Esophagus (tissue), 2 donors: ENCODE results near the gene PDE9A. TPM values are rescaled to one million over a fixed set of nuclear protein-coding genes. Genes with fewer than 3 reads are reported as not detected.
"Not testable (repeated sequence)": the region's sequence is repeated elsewhere in the genome, so short reads cannot be mapped to it uniquely, and the experiment has no call there.

Experiments used
- H3K27ac ChIP-seq, 2 donors: one replicate each; pipeline ENCODE4 v1.5.1; 2013; ENCODE audit warnings: low read depth in 2 of 2, mild to moderate bottlenecking in 2 of 2, inconsistent platforms in 1 of 2, low read length in 1 of 2, moderate library complexity in 1 of 2
- H3K27me3 ChIP-seq, 2 donors: one replicate each; pipeline ENCODE4 v1.6.1; 2013; ENCODE audit warnings: low read length in 2 of 2, control low read depth in 1 of 2, mild to moderate bottlenecking in 1 of 2; ENCODE audit not compliant: insufficient read depth in 2 of 2, control insufficient read depth in 1 of 2
- H3K36me3 ChIP-seq, 2 donors: one replicate each; pipeline ENCODE4 v1.6.1; 2013; ENCODE audit warnings: low read length in 1 of 2; ENCODE audit not compliant: control insufficient read depth in 2 of 2, insufficient read depth in 2 of 2
- H3K4me1 ChIP-seq, 2 donors: one replicate each; pipeline ENCODE4 v1.6.1; 2013; ENCODE audit warnings: low read length in 1 of 2; ENCODE audit not compliant: control insufficient read depth in 2 of 2, insufficient read depth in 2 of 2
- H3K4me3 ChIP-seq, 2 donors: one replicate each; pipeline ENCODE4 v1.5.1; 2013; ENCODE audit warnings: low read length in 2 of 2, mild to moderate bottlenecking in 2 of 2, low read depth in 1 of 2, moderate library complexity in 1 of 2
- H3K9me3 ChIP-seq, 2 donors: one replicate each; pipeline ENCODE4 v1.6.1; 2013; ENCODE audit warnings: mild to moderate bottlenecking in 2 of 2, low read depth in 1 of 2, low read length in 1 of 2, moderate library complexity in 1 of 2; ENCODE audit not compliant: control insufficient read depth in 2 of 2, insufficient read depth in 1 of 2
- WGBS, 2 donors: extraction: QIAGEN DNeasy Blood & Tissue Kit; methylation state at CpG; one replicate each; pipeline ENCODE4 v1.1.7; 2013; 5-methylcytosine and 5-hydroxymethylcytosine counted together
- polyA plus RNA-seq, 2 donors: library from polyadenylated mRNA; stranded (reverse); fragments of 200-250 nt; gene quantifications; one replicate each; pipeline ENCODE4 v1.2.3, GENCODE V29; 2013
- donor health status: healthy with polysubstance abuse.
- donor health status: Bipolar disorder and iron deficiency.

The PDE9A gene
- polyA plus RNA-seq, 2 donors = 1.6 to 1.8 TPM

- WGBS, 2 donors = 84 to 88% methylated on average over 15 to 16 of the region's 16 CpGs
- H3K4me1 ChIP-seq, H3K27me3 ChIP-seq, H3K36me3 ChIP-seq, H3K4me3 ChIP-seq, H3K27ac ChIP-seq, H3K9me3 ChIP-seq: not testable (repeated sequence)
Observed at GRCh38 chr21:42807293-42807895, 154.0 kb downstream of the PDE9A start.

- H3K27ac ChIP-seq = no peak overlapping the region
- no peak overlapping the region for H3K4me3 ChIP-seq
- WGBS, 2 donors = 85% methylated on average over 13 of the region's 13 CpGs
- no peaks in the 10 kb centered on the region for H3K4me1 ChIP-seq
- no peaks in the 10 kb centered on the region for H3K36me3 ChIP-seq
- no peaks in the 10 kb centered on the region for H3K27me3 ChIP-seq
- no peaks in the 10 kb centered on the region for H3K9me3 ChIP-seq
Observed at GRCh38 chr21:42807938-42808613, 154.7 kb downstream of the PDE9A start.

DNA sequence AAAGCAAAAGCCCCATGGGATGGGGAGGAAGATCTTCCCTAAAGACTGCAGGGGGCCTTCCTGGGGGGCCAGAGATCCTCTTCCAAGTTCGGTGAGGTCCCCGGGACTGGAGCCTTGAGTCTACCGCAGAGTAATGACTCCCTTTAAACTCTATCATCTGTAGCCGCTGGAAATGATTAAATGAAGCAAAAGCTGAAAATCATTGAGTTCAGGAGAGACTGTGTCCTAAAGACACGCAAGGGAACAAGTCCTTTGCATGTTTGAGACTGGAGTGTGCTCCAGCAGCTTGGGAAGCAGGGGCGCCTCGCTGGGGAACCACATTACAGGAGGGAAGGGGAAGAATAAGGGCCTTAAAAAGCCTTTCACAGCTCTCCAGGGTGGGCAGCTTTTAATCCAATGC lies 155.8 kb downstream of the PDE9A start:
- WGBS, 2 donors = 91% methylated on average over 7 of the region's 7 CpGs

GRCh38 chr21:42809577-42810475 lies 156.4 kb downstream of the PDE9A start:
- WGBS, 2 donors = 78 to 80% methylated on average over 18 of the region's 18 CpGs
- no peaks in the 10 kb centered on the region for H3K27me3 ChIP-seq
- H3K36me3 ChIP-seq = no peaks in the 10 kb centered on the region
- H3K4me1 ChIP-seq = no peaks in the 10 kb centered on the region
- no peaks in the 10 kb centered on the region for H3K9me3 ChIP-seq
- no peak overlapping the region for H3K4me3 ChIP-seq
- H3K27ac ChIP-seq = no peak overlapping the region

More for the DNA sequence above, 155.8 kb downstream of the PDE9A start:
- no peaks in the 10 kb centered on the region for H3K27me3 ChIP-seq
- H3K27ac ChIP-seq = no peak overlapping the region
- no peak overlapping the region for H3K4me3 ChIP-seq
- no peaks in the 10 kb centered on the region for H3K9me3 ChIP-seq
- no peaks in the 10 kb centered on the region for H3K36me3 ChIP-seq
- H3K4me1 ChIP-seq = no peaks in the 10 kb centered on the region

DNA sequence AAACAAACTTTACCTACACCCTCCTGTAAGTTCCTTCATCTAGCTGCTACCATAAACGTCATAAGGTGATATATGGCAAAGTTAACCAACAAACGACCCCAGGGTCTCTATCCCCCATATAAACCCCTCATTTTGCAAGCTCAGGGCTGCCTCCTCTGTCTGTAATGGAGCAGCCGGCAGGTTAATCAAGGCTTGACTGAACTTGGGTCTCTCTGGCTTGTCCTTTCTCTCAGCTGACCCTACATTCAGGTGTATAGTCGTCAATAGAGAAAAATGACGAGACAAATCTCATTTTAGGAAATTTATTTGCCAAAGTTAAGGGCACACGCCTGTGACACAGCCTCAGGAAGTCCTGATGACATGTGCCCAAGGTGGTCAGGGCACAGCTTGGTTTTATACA lies 158.5 kb downstream of the PDE9A start:
- no peak overlapping the region for H3K4me3 ChIP-seq

GRCh38 chr21:42812528-42813241 lies 159.3 kb downstream of the PDE9A start:
- 36 to 40% methylated on average over 5 of the region's 5 CpGs for WGBS, 2 donors
- H3K4me1 ChIP-seq, H3K27me3 ChIP-seq, H3K36me3 ChIP-seq, H3K9me3 ChIP-seq: not testable (repeated sequence)
- H3K27ac ChIP-seq = peak overlapping the region; percentile 4 to 84
- H3K4me3 ChIP-seq = peak overlapping the region in 1 of 2 donors; percentile 50

More for the DNA sequence above, 158.5 kb downstream of the PDE9A start:
- Histone ChIP-seq H3K27me3 (no peaks in the 10 kb centered on the region), H3K36me3 (no peaks in the 10 kb centered on the region), H3K27ac (peak overlapping the region; percentile 78 to 86), H3K9me3 (no peaks in the 10 kb centered on the region), H3K4me1 (no peaks in the 10 kb centered on the region)
- 46 to 50% methylated on average over 6 of the region's 6 CpGs for WGBS, 2 donors

- Histone ChIP-seq H3K27ac (no peak overlapping the region), H3K4me3 (no peak overlapping the region), H3K4me1 (no peaks in the 10 kb centered on the region), H3K27me3 (no peaks in the 10 kb centered on the region), H3K36me3 (no peaks in the 10 kb centered on the region), H3K9me3 (no peaks in the 10 kb centered on the region)
- WGBS, 2 donors = 87 to 90% methylated on average over 1 of the region's 1 CpG
Observed at GRCh38 chr21:42815217-42815616, 161.8 kb downstream of the PDE9A start.

GRCh38 chr21:42818328-42818749 lies 164.9 kb downstream of the PDE9A start:
- Histone ChIP-seq H3K9me3 (no peaks in the 10 kb centered on the region), H3K36me3 (no peaks in the 10 kb centered on the region), H3K27me3 (no peaks in the 10 kb centered on the region), H3K4me3 (no peak overlapping the region), H3K4me1 (no peaks in the 10 kb centered on the region), H3K27ac (no peak overlapping the region)
- 24 to 38% methylated on average over 2 of the region's 2 CpGs for WGBS, 2 donors

- Histone ChIP-seq H3K4me1 (no peaks in the 10 kb centered on the region), H3K27ac (no peak overlapping the region), H3K36me3 (no peaks in the 10 kb centered on the region), H3K9me3 (no peaks in the 10 kb centered on the region), H3K4me3 (no peak overlapping the region), H3K27me3 (no peaks in the 10 kb centered on the region)
- 88 to 91% methylated on average over 7 of the region's 7 CpGs for WGBS, 2 donors
Observed at GRCh38 chr21:42819861-42820615, 166.6 kb downstream of the PDE9A start.
